ENCODE results near the gene MLNR.

The MLNR gene

DNA sequence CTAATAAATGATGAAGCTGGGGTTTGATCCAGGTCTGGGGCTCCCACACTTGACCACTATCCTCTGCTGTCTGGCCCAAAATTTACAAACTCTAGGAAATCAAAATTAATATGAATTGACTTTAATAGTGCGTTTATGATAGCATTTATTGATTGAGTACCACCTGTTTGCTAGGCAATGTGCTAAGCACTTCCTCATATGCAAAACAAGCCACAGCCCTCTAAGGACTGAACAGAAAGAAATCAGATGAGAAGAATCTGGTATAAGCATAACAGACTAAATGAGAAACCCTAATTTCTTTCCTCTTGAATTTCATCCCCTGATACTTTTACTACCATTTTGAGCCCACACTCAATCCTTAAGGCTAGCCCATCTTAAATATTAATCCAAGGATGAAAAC lies 6.6 kb upstream of the MLNR start:
- H3K36me3 ChIP-seq (ENCODE audit: control insufficient read depth, insufficient read depth, low read length), result peaks cover under 1% of the 10 kb centered on the region
- no peak overlapping the region for H3K27ac ChIP-seq (ENCODE audit: insufficient read depth, low read length, poor library complexity, severe bottlenecking)
- no peaks in the 10 kb centered on the region for H3K9me3 ChIP-seq (ENCODE audit: control insufficient read depth, low read length)
- H3K4me3 ChIP-seq (ENCODE audit: insufficient read depth, low read depth, low read length, poor library complexity, severe bottlenecking), result no peak overlapping the region
- peaks cover 5% of the 10 kb centered on the region for H3K4me1 ChIP-seq (ENCODE audit: control insufficient read depth, insufficient read depth, low read length, poor library complexity, severe bottlenecking)
- DNase-seq, result no peak
- no peaks in the 10 kb centered on the region for H3K27me3 ChIP-seq (replicated peaks; ENCODE audit: control insufficient read depth, insufficient read depth, low read length, poor library complexity, severe bottlenecking)

- Histone ChIP-seq H3K4me3 (ENCODE audit: insufficient read depth, low read depth, low read length, poor library complexity, severe bottlenecking) (no peak overlapping the region), H3K27ac (ENCODE audit: insufficient read depth, low read length, poor library complexity, severe bottlenecking) (no peak overlapping the region), H3K27me3 (replicated peaks; ENCODE audit: control insufficient read depth, insufficient read depth, low read length, poor library complexity, severe bottlenecking) (peaks cover 4% of the 10 kb centered on the region), H3K36me3 (ENCODE audit: control insufficient read depth, insufficient read depth, low read length) (no peaks in the 10 kb centered on the region), H3K4me1 (ENCODE audit: control insufficient read depth, insufficient read depth, low read length, poor library complexity, severe bottlenecking) (peaks cover 5% of the 10 kb centered on the region), H3K9me3 (ENCODE audit: control insufficient read depth, low read length) (no peaks in the 10 kb centered on the region)
- DNase-seq, result no peak
Observed at GRCh38 chr13:49213997-49214916, 5.9 kb upstream of the MLNR start.

DNA sequence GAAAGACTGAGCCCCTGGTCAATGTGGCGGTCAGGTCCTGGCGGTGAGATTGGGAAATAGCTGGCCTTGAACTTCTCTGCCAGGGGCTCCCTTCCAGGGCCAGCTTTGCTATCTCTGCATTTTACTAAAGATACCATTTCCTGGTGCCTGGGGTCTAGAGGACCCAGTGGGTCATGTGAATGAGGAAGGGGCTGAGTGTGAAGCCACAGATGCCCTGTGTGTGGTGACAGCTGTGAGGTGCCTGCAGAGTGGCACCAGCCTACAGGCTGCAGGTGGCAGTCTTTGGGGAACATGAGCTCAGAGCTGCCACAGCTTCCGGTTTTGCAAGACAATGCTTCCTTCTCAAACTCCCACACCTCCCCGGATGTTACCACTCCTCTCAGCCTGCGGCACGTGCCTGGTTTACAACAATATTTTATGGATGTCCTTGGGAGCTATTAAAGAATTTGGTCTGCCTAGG lies 5.2 kb upstream of the MLNR start:
- H3K4me3 ChIP-seq (ENCODE audit: insufficient read depth, low read depth, low read length, poor library complexity, severe bottlenecking), result no peak overlapping the region
- H3K36me3 ChIP-seq (ENCODE audit: control insufficient read depth, insufficient read depth, low read length), result no peaks in the 10 kb centered on the region
- H3K4me1 ChIP-seq (ENCODE audit: control insufficient read depth, insufficient read depth, low read length, poor library complexity, severe bottlenecking), result peaks cover 5% of the 10 kb centered on the region
- peak in 1 of 3 donors; percentile 9 for DNase-seq
- H3K9me3 ChIP-seq (ENCODE audit: control insufficient read depth, low read length), result no peaks in the 10 kb centered on the region
- H3K27ac ChIP-seq (ENCODE audit: insufficient read depth, low read length, poor library complexity, severe bottlenecking), result no peak overlapping the region
- H3K27me3 ChIP-seq (replicated peaks; ENCODE audit: control insufficient read depth, insufficient read depth, low read length, poor library complexity, severe bottlenecking), result peaks cover 11% of the 10 kb centered on the region

GRCh38 chr13:49216334-49216733 lies 3.8 kb upstream of the MLNR start:
- Histone ChIP-seq H3K27me3 (replicated peaks; ENCODE audit: control insufficient read depth, insufficient read depth, low read length, poor library complexity, severe bottlenecking) (peaks cover 21% of the 10 kb centered on the region), H3K4me3 (ENCODE audit: insufficient read depth, low read depth, low read length, poor library complexity, severe bottlenecking) (no peak overlapping the region), H3K4me1 (ENCODE audit: control insufficient read depth, insufficient read depth, low read length, poor library complexity, severe bottlenecking) (peaks cover 9% of the 10 kb centered on the region), H3K36me3 (ENCODE audit: control insufficient read depth, insufficient read depth, low read length) (no peaks in the 10 kb centered on the region), H3K27ac (ENCODE audit: insufficient read depth, low read length, poor library complexity, severe bottlenecking) (no peak overlapping the region), H3K9me3 (ENCODE audit: control insufficient read depth, low read length) (no peaks in the 10 kb centered on the region)
- DNase-seq, result no peak

- no peaks in the 10 kb centered on the region for H3K36me3 ChIP-seq (ENCODE audit: control insufficient read depth, insufficient read depth, low read length)
- peaks cover 25% of the 10 kb centered on the region for H3K27me3 ChIP-seq (replicated peaks; ENCODE audit: control insufficient read depth, insufficient read depth, low read length, poor library complexity, severe bottlenecking)
- peaks cover 9% of the 10 kb centered on the region for H3K4me1 ChIP-seq (ENCODE audit: control insufficient read depth, insufficient read depth, low read length, poor library complexity, severe bottlenecking)
- H3K4me3 ChIP-seq (ENCODE audit: insufficient read depth, low read depth, low read length, poor library complexity, severe bottlenecking), result no peak overlapping the region
- H3K9me3 ChIP-seq (ENCODE audit: control insufficient read depth, low read length), result no peaks in the 10 kb centered on the region
- no peak overlapping the region for H3K27ac ChIP-seq (ENCODE audit: insufficient read depth, low read length, poor library complexity, severe bottlenecking)
- no peak for DNase-seq
Observed at GRCh38 chr13:49217962-49218492, 2.1 kb upstream of the MLNR start.

DNA sequence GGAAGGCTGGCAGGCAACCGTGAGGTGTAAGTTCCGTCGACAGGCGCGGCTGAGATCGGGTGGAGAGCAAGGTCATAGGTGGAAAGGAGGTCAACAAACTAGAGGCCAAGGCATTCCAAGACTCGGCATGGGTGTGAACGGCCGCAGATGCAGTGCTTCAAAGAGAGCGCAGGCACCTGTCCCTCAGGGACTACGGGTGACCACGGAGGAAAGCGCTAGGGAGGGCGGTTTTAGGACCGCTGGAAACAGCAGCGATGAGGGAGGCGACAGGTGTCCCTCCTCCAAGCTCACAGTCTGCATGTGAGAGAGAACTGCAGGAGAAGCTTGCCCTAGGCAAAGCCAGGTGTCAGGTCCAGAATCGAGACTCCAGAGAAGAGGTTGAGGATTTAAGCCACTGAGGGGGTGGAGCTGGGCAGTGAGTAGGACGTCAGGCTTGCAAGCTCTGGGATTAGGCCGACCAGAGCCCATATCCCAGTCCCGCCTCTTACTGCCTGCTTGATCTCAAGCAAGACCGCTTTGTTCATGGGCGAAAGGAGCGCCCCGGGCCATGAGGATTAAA lies 1.6 kb upstream of the MLNR start:
- H3K4me1 ChIP-seq (ENCODE audit: control insufficient read depth, insufficient read depth, low read length, poor library complexity, severe bottlenecking), result peaks cover 9% of the 10 kb centered on the region
- no peak for DNase-seq
- no peak overlapping the region for H3K27ac ChIP-seq (ENCODE audit: insufficient read depth, low read length, poor library complexity, severe bottlenecking)
- H3K36me3 ChIP-seq (ENCODE audit: control insufficient read depth, insufficient read depth, low read length), result no peaks in the 10 kb centered on the region
- no peaks in the 10 kb centered on the region for H3K9me3 ChIP-seq (ENCODE audit: control insufficient read depth, low read length)
- H3K27me3 ChIP-seq (replicated peaks; ENCODE audit: control insufficient read depth, insufficient read depth, low read length, poor library complexity, severe bottlenecking), result peaks cover 25% of the 10 kb centered on the region
- no peak overlapping the region for H3K4me3 ChIP-seq (ENCODE audit: insufficient read depth, low read depth, low read length, poor library complexity, severe bottlenecking)

- Histone ChIP-seq H3K27me3 (replicated peaks; ENCODE audit: control insufficient read depth, insufficient read depth, low read length, poor library complexity, severe bottlenecking) (peaks cover 25% of the 10 kb centered on the region), H3K4me1 (ENCODE audit: control insufficient read depth, insufficient read depth, low read length, poor library complexity, severe bottlenecking) (peaks cover 8% of the 10 kb centered on the region), H3K36me3 (ENCODE audit: control insufficient read depth, insufficient read depth, low read length) (no peaks in the 10 kb centered on the region), H3K27ac (ENCODE audit: insufficient read depth, low read length, poor library complexity, severe bottlenecking) (no peak overlapping the region), H3K9me3 (ENCODE audit: control insufficient read depth, low read length) (no peaks in the 10 kb centered on the region), H3K4me3 (ENCODE audit: insufficient read depth, low read depth, low read length, poor library complexity, severe bottlenecking) (peak overlapping the region; percentile 29)
- DNase-seq, result no peak
Observed at GRCh38 chr13:49219647-49220035, 497 bp upstream of the MLNR start.

DNA sequence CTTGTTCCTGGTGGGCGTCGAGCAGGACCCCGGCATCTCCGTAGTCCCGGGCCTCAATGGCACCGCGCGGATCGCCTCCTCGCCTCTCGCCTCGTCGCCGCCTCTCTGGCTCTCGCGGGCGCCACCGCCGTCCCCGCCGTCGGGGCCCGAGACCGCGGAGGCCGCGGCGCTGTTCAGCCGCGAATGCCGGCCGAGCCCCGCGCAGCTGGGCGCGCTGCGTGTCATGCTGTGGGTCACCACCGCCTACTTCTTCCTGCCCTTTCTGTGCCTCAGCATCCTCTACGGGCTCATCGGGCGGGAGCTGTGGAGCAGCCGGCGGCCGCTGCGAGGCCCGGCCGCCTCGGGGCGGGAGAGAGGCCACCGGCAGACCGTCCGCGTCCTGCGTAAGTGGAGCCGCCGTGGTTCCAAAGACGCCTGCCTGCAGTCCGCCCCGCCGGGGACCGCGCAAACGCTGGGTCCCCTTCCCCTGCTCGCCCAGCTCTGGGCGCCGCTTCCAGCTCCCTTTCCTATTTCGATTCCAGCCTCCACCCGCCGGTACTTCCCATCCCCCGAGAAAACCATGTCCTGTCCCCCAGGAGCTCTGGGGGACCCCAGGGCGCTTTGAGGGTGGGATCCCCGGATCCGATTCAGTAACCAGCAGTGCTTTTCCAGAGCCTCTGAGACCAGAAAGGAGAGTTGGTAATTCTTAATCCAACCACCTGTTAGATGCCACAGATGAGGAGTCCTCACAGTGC lies 885 bp downstream of the MLNR start:
- H3K9me3 ChIP-seq (ENCODE audit: control insufficient read depth, low read length), result no peaks in the 10 kb centered on the region
- peaks cover 4% of the 10 kb centered on the region for H3K4me1 ChIP-seq (ENCODE audit: control insufficient read depth, insufficient read depth, low read length, poor library complexity, severe bottlenecking)
- no peak for DNase-seq
- H3K27ac ChIP-seq (ENCODE audit: insufficient read depth, low read length, poor library complexity, severe bottlenecking), result no peak overlapping the region
- no peaks in the 10 kb centered on the region for H3K36me3 ChIP-seq (ENCODE audit: control insufficient read depth, insufficient read depth, low read length)
- peak overlapping the region; percentile 51 for H3K4me3 ChIP-seq (ENCODE audit: insufficient read depth, low read depth, low read length, poor library complexity, severe bottlenecking)
- peaks cover 25% of the 10 kb centered on the region for H3K27me3 ChIP-seq (replicated peaks; ENCODE audit: control insufficient read depth, insufficient read depth, low read length, poor library complexity, severe bottlenecking)

GRCh38 chr13:49221590-49221965 lies 1.4 kb downstream of the MLNR start:
- no peak for DNase-seq
- peaks cover 25% of the 10 kb centered on the region for H3K27me3 ChIP-seq (replicated peaks; ENCODE audit: control insufficient read depth, insufficient read depth, low read length, poor library complexity, severe bottlenecking)
- no peaks in the 10 kb centered on the region for H3K36me3 ChIP-seq (ENCODE audit: control insufficient read depth, insufficient read depth, low read length)
- H3K4me3 ChIP-seq (ENCODE audit: insufficient read depth, low read depth, low read length, poor library complexity, severe bottlenecking), result no peak overlapping the region
- H3K27ac ChIP-seq (ENCODE audit: insufficient read depth, low read length, poor library complexity, severe bottlenecking), result no peak overlapping the region
- no peaks in the 10 kb centered on the region for H3K9me3 ChIP-seq (ENCODE audit: control insufficient read depth, low read length)
- H3K4me1 ChIP-seq (ENCODE audit: control insufficient read depth, insufficient read depth, low read length, poor library complexity, severe bottlenecking), result peaks cover 4% of the 10 kb centered on the region

All from effector memory CD4-positive, alpha-beta T cell (primary cell).